ENCODE measurements around the gene ZFP64.
"Not testable (repeated sequence)": the region's sequence is repeated elsewhere in the genome, so short reads cannot be mapped to it uniquely, and the experiment has no call there.

The ZFP64 gene

DNA sequence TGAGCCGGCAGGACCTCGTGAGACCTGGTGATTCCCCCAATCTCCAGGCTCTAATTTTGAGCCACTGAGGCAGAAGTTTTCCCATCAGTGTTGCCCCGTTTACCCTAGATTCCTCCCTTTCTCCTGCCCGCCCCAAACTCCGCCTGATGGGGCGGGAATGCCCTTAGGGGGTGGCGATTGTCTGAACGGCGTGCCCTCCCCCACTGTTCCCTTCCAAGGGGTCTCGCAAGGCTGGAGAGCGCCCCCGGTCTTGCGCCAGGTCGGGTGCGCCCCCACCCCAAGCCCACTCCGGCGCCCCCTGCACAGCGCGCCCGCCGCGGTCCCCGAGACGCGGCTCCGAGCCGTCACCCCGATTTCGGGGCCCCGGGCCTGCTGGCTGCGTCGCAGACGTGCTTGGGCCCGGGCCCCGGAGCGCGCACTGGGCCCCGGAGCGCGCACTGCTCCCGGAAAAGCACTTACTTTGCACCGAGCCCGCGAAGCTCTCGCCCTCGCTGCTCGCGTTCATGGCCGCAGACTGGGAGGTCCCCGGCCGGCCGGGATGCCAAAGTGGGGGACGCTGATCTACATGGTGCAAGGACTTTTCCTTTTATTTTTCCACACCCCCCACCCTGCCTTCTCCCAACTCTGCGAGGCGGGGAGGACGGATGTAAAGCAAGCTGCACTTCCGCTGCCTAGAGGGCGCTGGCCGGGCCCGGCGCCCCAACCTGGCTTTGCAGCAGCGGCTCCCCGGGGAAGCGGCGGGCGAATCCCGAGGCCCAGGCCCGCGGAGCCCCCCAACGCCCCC lies at the start of gene ZFP64:
ZFP64 (minus strand) TSS at position 648 of the 784 bp plus-strand sequence; CDS start at position 505, 143 bp downstream.
- no peak for DNase-seq (ENCODE audit: low read depth, low spot score)
- H3K27ac ChIP-seq, result peak within 1 kb of the TSS; percentile 88

DNA sequence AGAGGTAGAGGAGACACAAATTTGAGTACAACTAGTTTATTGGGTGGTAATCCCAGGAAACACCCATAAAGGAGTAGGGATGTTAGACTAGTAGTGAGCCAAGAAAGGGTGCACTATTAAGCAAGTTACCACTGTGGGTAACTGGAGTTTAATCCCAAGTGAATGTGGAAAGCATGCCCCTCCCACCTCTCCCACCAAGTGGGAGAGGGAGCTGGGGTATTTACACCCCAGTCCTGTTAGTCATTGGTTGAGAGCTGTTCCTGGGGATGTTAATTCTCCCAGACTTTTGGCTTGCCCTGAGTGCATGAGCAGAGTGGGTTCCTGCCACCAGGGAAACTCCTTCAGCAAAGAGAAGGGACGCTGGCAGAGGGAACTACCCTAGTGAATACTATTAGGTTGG lies 49.2 kb upstream of the ZFP64 start:
- DNase-seq (ENCODE audit: low read depth, low spot score), result no peak

DNA sequence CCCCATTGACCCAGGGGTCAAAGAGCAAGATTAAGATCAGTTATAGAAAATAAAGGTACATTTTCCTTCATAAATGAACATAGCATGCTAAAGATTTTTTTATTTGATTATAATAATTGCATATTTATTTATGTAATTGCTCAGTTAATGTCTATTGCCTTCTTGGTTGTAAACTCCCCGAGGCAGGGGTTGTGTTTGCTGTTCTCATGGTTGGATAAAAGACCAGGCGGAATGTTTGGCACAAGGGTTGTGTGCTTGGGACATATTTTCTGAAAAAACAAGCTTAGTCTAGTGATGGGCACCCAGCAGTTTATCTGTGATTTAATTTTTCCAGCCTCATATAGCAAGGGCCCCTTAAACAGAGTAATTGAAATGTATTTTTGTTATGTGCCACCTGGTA lies 47.5 kb upstream of the ZFP64 start:
- H3K27ac ChIP-seq, result no peak overlapping the region
- DNase-seq (ENCODE audit: low read depth, low spot score), result no peak

More for the DNA sequence above, 49.2 kb upstream of the ZFP64 start:
- no peak overlapping the region for H3K27ac ChIP-seq

DNA sequence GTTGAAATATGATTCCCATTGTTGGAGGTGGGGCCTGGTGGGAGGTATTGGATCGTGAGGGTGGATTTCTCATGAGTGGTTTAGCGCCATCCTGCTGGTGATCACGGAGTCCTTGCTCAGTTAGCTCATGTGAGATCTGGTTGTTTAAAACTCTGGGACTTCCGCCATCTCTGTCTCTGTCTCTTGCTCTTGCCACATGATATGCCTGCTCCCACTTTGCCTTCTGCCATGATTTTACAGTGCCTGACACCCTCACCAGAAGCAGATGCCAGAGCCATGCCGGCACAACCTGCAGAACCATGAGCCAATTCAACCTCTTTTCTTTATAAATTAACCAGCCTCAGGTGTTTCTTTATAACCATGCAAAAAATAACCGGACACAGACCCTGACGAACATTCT lies 44.7 kb upstream of the ZFP64 start:
- H3K27ac ChIP-seq, result no peak overlapping the region
- DNase-seq (ENCODE audit: low read depth, low spot score), result no peak

DNA sequence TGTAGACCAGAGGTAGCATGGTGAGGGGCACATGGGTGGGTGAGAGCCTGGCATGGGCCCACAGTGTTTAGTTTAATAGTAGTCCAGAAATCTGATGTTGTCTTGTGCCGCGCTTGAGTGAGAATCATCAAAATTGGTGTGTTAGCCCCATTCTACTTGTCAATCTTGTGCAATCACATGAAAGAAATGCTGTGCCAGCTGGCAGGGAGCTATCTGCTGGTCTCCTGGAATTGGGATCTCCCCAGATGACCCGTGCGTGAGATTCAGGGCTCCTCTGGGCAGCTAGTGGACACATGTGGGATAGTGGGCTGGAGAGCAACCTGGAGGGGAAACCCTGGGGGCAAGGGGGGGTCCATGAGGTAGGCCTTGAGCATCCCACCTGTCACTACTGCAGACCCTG lies 43.5 kb upstream of the ZFP64 start:
- H3K27ac ChIP-seq, result no peak overlapping the region
- no peak for DNase-seq (ENCODE audit: low read depth, low spot score)

DNA sequence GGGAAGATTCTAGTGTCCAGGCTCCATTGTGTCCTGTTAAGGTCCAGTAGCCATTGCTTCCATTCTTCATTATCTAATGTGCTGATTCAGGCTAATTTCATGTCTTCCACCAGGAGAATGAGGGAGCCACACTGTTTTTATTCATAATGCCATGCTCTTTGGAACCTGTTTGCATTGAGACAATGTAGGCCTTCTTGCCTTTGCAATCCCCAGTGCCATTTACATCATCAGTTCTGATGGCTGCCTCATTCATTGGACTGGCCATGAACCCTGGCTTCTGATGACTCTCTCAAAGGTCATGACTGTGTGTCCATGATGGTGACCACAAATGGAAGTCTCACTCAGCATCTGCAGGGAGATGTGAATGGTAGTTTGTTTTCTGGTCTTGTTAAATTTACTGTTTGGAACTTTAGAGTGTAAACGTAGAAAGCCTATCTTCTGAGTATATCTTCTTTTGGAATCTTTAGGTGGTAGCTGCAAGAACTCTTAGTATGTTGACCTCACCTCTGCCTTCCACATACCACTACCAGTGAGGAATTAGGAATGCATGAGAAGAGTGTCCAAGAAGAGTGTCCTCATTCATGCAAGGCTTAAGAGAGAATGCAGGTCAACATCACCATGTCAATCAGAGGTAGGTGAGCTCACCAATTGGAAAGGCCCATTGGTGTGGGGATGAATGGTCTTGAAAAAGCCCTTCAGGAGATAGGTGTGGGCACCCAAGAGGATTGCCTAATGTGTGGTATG lies 42.9 kb upstream of the ZFP64 start:
- DNase-seq (ENCODE audit: low read depth, low spot score), result no peak
- no peak overlapping the region for H3K27ac ChIP-seq

DNA sequence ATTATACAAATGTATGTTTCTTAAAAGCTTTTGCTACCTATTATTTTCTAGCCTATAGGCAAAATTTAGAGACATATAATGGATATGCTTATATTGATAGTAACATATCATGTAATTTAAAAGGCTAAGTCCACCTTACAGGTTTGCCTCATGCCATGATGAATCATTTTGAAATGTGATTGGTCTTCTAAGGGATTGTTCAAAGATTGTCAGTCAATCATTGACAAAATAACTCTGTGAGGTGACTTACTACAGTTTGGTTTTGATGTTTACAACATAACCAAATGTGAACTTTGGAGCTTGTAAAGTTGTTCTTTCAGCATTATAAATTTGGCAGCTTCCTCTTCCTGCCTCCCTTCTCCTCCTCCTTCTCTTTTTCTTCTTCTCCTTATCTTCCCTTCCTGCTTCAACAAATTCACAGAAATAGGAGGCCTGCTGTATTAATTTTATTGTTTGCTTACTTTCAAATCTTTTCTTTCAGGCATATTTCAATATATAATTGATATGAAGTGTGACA lies 39.7 kb upstream of the ZFP64 start:
- DNase-seq (ENCODE audit: low read depth, low spot score), result no peak
- H3K27ac ChIP-seq, result no peak overlapping the region

DNA sequence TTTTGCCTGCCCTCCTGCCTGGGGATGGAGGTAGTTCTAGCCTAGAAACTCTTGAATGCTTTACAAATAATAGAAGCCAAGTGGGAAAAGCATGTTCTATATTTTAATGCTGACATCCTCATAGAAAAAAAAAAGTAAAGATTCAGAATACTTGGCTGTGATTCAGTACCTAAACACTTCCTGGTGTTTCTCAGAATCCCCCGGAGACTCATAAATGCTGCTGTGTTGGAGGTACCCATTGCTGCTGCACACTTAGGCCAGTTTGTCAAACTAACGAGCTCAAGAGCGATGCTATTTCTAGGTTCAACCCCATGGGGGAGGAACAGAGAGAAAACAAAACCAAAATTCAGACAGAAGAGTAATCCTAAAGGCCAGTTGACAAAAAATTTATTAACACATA lies 38.8 kb upstream of the ZFP64 start:
- H3K27ac ChIP-seq, result no peak overlapping the region
- no peak for DNase-seq (ENCODE audit: low read depth, low spot score)

DNA sequence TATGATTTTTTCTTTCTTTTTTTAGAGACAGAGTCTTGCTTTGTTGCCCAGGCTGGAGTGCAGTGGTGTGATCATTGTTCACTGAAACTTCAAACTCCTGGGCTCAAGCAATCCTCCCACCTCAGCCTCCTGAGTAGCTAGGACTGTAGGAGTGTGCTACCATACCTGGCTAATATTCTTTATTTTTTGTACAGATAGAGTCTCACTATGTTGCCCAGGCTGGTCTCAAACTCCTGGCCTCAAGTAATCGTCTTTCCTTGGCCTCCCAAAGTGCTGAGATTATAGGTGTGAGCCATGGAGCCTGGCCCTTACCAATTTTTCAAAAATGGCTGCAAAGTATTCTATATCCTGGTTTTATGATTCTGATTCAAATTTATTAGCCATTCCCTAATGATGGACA lies 37.8 kb upstream of the ZFP64 start:
- H3K27ac ChIP-seq; DNase-seq (ENCODE audit: low read depth, low spot score): not testable (repeated sequence)

DNA sequence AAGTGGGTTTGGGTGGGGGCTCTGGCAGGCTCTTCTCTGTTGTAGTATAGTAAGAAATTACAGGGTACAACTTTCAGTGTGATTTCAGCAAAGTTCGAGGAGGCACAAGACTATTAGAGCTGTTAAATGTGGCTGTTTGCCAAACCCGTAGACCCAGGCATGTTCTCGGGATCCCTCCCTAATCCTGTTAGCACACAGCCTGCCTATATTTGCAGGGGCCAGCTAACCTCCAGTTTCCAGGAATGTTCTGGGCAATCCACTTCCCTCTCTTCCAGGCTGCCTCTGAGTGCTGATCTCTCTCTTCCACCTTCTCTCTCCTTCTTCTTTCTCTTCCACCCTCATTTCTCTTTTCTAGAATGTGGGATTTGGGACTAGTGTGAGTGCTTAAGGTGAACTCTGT lies 34.8 kb upstream of the ZFP64 start:
- no peak for DNase-seq (ENCODE audit: low read depth, low spot score)
- H3K27ac ChIP-seq, result no peak overlapping the region

DNA sequence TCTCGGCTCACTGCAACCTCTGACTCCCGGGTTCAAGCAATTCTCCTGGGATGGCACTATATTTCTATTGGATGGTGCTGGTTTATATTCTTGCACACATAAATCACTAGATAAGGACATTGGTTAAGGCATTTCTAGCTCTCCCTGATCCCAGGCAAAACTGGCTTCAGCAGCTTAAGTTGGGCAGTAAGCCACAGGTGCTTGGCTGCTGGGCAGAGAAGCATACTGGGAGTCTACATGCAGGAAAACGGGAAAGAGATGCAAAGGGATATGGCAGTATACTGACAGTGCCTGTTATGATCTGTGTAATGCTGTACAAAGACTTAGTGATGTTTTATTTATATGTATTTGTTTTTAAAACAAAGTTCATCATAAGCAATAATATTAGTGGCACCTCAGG lies 33.3 kb upstream of the ZFP64 start:
- H3K27ac ChIP-seq, result no peak overlapping the region
- DNase-seq (ENCODE audit: low read depth, low spot score), result no peak

DNA sequence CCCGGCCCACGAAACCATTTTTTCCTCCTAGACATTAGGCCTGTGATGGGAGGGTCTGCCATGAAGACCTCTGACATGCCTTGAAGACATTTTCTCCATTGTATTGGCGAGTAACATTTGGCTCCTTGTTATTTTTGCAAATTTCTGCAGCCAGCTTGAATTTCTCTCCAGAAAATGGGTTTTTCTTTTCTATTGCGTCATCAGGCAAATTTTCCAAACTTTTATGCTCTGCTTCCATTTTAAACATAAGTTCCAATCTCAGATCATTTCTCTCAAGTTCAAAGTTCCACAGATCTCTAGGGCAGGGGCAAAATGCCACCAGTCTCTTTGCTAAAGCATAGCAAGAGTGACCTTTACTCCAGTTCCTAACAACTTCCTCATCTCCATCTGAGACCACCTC lies 29.8 kb upstream of the ZFP64 start:
- H3K27ac ChIP-seq; DNase-seq (ENCODE audit: low read depth, low spot score): not testable (repeated sequence)

DNA sequence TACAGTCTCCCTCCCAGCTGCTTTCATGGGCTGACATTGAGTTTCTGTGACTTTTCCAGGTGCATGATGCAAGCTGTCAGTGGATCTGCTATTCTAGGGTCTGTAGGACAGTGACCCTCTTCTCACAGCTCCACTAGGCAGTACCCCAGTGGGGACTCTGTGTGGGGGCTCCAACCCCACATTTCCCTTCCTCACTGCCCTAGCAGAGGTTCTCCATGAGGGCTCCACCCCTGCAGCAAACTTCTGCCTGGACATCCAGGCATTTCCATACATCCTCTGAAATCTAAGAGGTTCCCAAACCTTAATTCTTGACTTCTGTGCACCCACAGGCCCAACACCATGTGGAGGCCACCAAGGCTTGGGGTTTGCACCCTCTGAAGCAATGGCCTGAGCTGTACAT lies 29.3 kb upstream of the ZFP64 start:
- H3K27ac ChIP-seq; DNase-seq (ENCODE audit: low read depth, low spot score): not testable (repeated sequence)

DNA sequence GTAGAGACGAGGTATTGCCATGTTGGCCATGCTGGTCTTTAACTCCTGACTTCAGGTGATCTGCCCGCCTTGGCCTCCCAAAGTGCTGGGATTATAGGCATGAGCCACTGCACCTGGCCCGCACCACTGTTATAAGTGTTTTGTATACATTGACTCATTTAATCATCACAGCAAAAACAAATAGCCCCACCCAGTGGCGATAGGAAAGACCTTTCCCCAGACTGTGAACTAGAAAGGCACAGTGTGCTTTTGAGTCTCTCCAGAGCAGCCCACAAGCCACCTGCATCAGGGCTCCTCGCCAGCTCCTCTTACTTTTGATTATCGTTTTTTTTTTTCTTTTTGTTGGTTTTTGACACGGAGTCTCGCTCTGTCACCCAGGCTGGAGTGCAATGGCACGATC lies 27.9 kb upstream of the ZFP64 start:
- no peak for DNase-seq (ENCODE audit: low read depth, low spot score)
- no peak overlapping the region for H3K27ac ChIP-seq

DNA sequence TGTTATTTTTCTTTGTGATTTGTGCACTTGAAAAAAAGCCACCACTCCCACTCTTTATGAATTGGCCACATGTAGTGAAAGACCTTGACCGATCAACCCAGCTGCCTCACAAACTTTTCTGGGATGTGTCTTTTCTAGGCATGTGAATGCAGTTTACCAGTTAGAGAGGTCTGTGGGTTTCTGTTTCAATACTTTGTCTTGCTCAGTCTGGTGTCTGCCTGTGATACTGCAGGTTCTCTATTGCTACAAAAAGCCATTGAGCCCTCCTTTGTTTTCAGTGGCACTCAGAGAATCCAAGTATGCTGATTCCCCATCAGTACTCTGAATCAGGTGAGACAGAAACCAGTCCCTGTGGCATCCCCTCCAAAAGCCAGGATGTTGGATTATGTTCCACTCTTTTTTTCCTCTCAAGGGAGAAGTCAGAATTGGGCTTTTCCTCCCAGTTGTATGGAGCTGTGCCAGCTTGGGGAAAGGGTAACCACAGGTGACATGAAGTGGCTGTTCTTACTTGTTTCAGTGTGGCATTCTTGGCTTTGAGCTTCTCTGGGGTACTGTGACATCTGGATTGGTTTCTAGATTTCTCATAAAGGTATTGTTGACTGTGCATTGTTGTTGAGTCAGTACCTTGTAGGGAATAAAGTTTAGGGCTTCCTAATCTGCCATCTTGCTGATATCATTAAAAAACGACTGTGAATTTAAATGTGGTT lies 26.3 kb upstream of the ZFP64 start:
- DNase-seq (ENCODE audit: low read depth, low spot score), result no peak
- no peak overlapping the region for H3K27ac ChIP-seq

DNA sequence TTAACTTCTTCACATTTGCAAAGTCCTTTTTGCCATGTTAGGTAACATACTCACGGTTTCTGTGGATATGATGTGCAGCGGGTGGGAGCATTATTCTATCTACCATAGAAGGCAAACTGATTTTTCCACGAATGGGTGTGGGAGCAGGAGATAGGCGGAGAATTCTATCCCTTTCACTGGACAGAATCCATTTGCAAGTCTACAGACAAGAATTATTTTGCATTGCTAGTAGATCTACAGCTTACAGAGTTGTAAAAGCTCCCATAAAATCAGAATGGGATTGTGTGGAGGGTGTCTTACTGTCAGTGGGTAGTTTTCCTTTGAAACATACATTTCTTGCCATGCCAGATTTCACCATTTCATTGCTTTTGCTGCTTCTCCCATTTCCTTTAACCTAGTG lies 22.4 kb upstream of the ZFP64 start:
- no peak overlapping the region for H3K27ac ChIP-seq
- no peak for DNase-seq (ENCODE audit: low read depth, low spot score)

DNA sequence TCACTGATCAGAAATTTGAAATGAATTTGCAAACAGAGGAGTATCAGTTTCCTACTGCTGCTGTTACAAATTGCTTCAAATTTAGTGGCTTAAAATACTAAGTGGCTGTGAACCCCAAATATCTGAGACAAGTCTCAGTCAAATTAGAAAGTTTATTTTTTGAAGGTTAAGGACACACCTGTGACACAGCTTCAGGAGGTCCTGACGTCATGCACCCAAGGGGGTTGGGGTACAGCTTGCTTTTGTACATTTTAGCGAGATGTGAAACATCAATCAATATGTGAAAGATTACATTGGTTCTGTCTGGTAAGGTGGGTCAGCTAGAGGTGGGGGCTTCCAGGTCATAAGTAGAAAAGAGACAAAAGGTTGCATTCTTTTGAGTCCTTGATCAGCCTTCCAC lies 21.4 kb upstream of the ZFP64 start:
- DNase-seq (ENCODE audit: low read depth, low spot score), result no peak
- H3K27ac ChIP-seq, result no peak overlapping the region

DNA sequence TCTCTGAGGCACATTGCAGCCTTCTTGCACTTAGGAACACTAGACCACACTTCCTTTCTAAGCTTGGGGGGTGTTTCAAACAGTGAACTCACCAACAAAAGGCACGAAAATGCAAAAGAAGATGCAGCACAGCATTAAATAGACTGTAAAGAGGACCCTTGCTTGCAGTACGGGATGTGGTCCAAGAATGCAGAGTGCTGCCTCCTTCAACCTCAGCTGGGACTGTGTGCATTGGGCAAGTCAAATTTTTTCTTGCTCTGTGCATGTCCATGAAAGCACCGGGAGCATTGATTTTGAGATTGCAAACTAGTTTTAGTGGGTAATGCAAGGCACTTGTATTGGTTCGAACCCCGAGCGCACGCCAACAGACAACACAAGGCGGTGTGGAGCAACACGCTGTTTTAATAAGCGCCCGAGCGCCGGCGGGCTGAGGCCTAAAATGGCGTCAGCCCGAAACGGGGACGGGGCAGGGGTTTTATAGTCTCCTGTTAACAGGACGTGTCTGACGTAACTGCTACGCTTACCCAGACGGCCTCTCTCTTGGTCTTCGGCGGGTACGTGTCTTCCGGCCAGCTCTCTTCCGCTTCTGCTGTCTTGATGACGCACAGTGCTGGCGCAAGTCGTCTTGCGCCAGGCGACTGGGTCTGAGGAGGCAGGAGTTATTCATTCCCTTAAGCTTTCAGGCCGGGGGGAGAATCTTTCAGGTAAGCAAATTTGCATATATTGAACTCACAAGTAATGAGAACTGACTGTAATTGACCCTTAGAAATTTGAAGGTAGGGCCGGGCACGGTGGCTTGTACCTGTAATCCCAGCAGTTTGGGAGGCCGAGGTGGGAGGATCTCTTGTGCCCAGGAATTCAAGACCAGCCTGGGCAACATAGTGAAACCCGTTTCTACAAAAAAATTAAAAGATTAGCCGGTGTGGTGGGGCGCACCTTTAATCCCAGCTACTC lies 18.7 kb upstream of the ZFP64 start:
- no peak for DNase-seq (ENCODE audit: low read depth, low spot score)
- no peak overlapping the region for H3K27ac ChIP-seq

DNA sequence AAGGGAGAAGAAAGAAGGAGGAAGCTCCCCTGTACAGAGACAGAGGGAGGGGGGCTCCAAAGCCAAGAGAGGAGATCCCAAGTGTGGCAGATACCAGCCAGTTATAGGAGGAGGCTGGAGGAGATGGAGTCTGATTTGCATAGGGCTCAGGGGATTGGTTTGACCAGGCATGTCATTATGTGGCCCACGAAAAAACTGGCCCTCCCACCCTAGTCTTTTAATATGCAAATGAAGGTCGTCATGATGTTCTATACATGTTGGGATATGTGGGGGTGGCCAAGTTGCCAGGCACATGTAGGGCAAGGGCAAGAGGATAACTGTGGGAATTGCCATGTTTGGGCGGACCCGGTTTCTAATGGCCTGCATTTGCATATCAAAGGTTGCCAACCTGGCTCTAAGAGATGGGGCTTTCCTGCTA lies 17.6 kb upstream of the ZFP64 start:
- H3K27ac ChIP-seq, result no peak overlapping the region
- no peak for DNase-seq (ENCODE audit: low read depth, low spot score)

All from epithelial cell of prostate (primary cell).